HS-27A (cell line): ENCODE results near the gene KARS1.
"Not testable (repeated sequence)": the region's sequence is repeated elsewhere in the genome, so short reads cannot be mapped to it uniquely, and the experiment has no call there.

Source experiments
- DNase-seq: peaks from one replicate; pipeline ENCODE4 v3.0.0-alpha.2; 2012; ENCODE audit warnings: low read depth, missing footprints

KARS1 gene

GRCh38 chr16:75624921-75625334 lies 22.5 kb downstream of the KARS1 start:
- DNase-seq = no peak

- DNase-seq = peak; percentile 94
Observed at GRCh38 chr16:75622761-75623605, 24.5 kb downstream of the KARS1 start, which contains the start of gene ADAT1. Gene ADAT1, minus strand, starts transcription at chr16:75623281. Its CDS starts 2,482 bp downstream, at chr16:75620799.

GRCh38 chr16:75621170-75621477 lies 26.3 kb downstream of the KARS1 start:
- DNase-seq = no peak

- DNase-seq = no peak
Observed at GRCh38 chr16:75620326-75621169, 26.9 kb downstream of the KARS1 start.

GRCh38 chr16:75618780-75619179 lies 28.7 kb downstream of the KARS1 start:
- DNase-seq = no peak

- no peak for DNase-seq
Observed at GRCh38 chr16:75617121-75617520, 30.3 kb downstream of the KARS1 start.

GRCh38 chr16:75616521-75617010 lies 30.9 kb downstream of the KARS1 start:
- DNase-seq = no peak

- DNase-seq = no peak
Observed at GRCh38 chr16:75615619-75616018, 31.8 kb downstream of the KARS1 start.

GRCh38 chr16:75614066-75614897 lies 33.2 kb downstream of the KARS1 start:
- no peak for DNase-seq

GRCh38 chr16:75606507-75606906 lies 41.0 kb downstream of the KARS1 start:
- no peak for DNase-seq

GRCh38 chr16:75603241-75603640 lies 44.2 kb downstream of the KARS1 start:
- DNase-seq = no peak

- DNase-seq = no peak
Observed at GRCh38 chr16:75599452-75600277, 47.8 kb downstream of the KARS1 start.

GRCh38 chr16:75593825-75594820 lies 53.3 kb downstream of the KARS1 start:
- no peak for DNase-seq

- DNase-seq = no peak
Observed at GRCh38 chr16:75593308-75593707, 54.2 kb downstream of the KARS1 start.

GRCh38 chr16:75591927-75592326 lies 55.5 kb downstream of the KARS1 start:
- DNase-seq = not testable (repeated sequence)

- DNase-seq = no peak
Observed at GRCh38 chr16:75590920-75591843, 56.3 kb downstream of the KARS1 start.

- DNase-seq = no peak
Observed at GRCh38 chr16:75589306-75589705, 58.2 kb downstream of the KARS1 start.

GRCh38 chr16:75588716-75589115 lies 58.7 kb downstream of the KARS1 start:
- no peak for DNase-seq

GRCh38 chr16:75584108-75584507 lies 63.4 kb downstream of the KARS1 start:
- DNase-seq = no peak
